Thoracic aorta (tissue), 2 donors: Measurements from ENCODE around the gene TNC. TPM values are rescaled to one million over a fixed set of nuclear protein-coding genes. Genes with fewer than 3 reads are reported as not detected.
"Not testable (repeated sequence)": the region's sequence is repeated elsewhere in the genome, so short reads cannot be mapped to it uniquely, and the experiment has no call there.

Experiments used
- ATAC-seq: fragments of 150-250 bp; one replicate; pipeline ENCODE4 v1.8.0; 2017; ENCODE audit warnings: low read depth; ENCODE audit not compliant: insufficient number of reproducible peaks, low FRiP score
- DNase-seq: peaks from one replicate; pipeline ENCODE4 v3.0.0-alpha.2; 2020; ENCODE audit warnings: low spot score
- H3K27ac ChIP-seq, 2 donors: fragments of 200-600 bp; sonication (generic); 1 replicate in 1 of 2; 2 replicates in 1 of 2; pipeline ENCODE4 v1.5.1; 2016; ENCODE audit warnings: mild to moderate bottlenecking in 2 of 2, moderate library complexity in 2 of 2
- H3K27me3 ChIP-seq: fragments of 200-600 bp; sonication (generic); replicated peaks from 2 replicates; pipeline ENCODE4 v1.6.0; 2016; ENCODE audit warnings: mild to moderate bottlenecking; ENCODE audit not compliant: insufficient read depth
- H3K36me3 ChIP-seq: fragments of 200-600 bp; sonication (generic); one replicate; pipeline ENCODE4 v1.5.1; 2016
- H3K4me1 ChIP-seq, 2 donors: fragments of 200-600 bp; sonication (generic); 1 replicate in 1 of 2; 2 replicates in 1 of 2; pipeline versions ENCODE4 v1.5.1 to v1.6.0; 2016; ENCODE audit warnings: low read depth in 2 of 2, mild to moderate bottlenecking in 1 of 2; ENCODE audit not compliant: control insufficient read depth in 1 of 2
- H3K4me3 ChIP-seq: fragments of 200-600 bp; sonication (generic); 2 replicates; pipeline ENCODE4 v1.5.1; 2016; ENCODE audit warnings: mild to moderate bottlenecking
- H3K9me3 ChIP-seq: fragments of 200-600 bp; sonication (generic); 2 replicates; pipeline ENCODE4 v1.5.1; 2016
- CTCF ChIP-seq: fragments of 200-600 bp; sonication (generic); IDR thresholded peaks from one replicate; pipeline ENCODE4 v1.5.1; 2019; ENCODE audit warnings: antibody characterized with exemption
- total RNA-seq, 2 donors: library from RNA; depleted of rRNA; stranded (reverse); fragments of >200 nt; gene quantifications; one replicate each; pipeline versions ENCODE4 v1.1.0 to v1.2.3, GENCODE V29; 2016

TNC gene
- total RNA-seq, 2 donors from 2014 or later = 87.1 to 243 TPM

GRCh38 chr9:115135821-115136778 is 18.1 kb upstream of the TNC start:
- Histone ChIP-seq H3K4me1 (no peaks in the 10 kb centered on the region), H3K9me3 (no peaks in the 10 kb centered on the region), H3K36me3 (no peaks in the 10 kb centered on the region), H3K27me3 (no peaks in the 10 kb centered on the region), H3K27ac (no peak overlapping the region), H3K4me3 (no peak overlapping the region)
- no peak for TF ChIP-seq CTCF
- DNase-seq = no peak
- ATAC-seq = no peak

DNA sequence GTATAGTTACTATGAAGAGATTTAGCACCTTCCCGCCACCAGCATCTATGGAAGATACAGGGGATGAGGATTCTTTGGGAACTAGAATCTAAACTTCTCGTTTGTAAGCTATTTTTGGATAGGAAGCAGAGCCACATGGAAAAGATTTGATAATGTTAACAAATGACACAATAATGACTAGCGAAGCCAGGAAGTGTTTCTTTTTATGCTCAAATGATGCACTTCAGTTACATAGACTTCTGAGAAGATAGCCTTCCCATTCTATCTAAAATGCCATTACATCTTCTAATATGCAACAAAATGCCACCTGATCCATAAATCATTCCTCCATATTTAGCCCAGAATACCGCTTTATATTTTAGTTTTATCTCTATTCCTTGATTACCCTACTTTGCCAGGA is 17.0 kb upstream of the TNC start:
- ATAC-seq = no peak
- no peak overlapping the region for H3K27ac ChIP-seq
- H3K9me3 ChIP-seq = no peaks in the 10 kb centered on the region
- DNase-seq = no peak
- no peak overlapping the region for H3K4me3 ChIP-seq
- no peaks in the 10 kb centered on the region for H3K27me3 ChIP-seq
- TF ChIP-seq CTCF = no peak
- H3K36me3 ChIP-seq = no peaks in the 10 kb centered on the region
- H3K4me1 ChIP-seq = no peaks in the 10 kb centered on the region

DNA sequence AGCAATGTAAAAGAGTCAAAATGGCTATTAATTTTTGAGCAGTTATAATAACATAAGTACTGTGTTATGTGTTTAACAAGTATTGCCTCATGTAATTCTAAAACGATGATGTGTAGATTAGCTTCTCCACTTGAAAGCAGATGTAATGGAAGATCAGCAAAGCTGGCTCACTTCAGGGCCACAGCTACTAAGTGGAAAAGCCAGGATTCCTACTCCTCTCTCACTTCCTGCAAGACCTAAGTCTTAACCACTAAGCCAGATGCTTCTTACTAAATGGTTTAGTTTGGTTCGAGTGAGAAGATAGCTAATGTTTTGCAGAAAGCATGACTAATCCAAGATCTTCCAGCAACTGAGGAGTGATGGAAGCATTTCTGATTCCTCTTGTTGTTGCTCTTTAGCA is 15.7 kb upstream of the TNC start:
- DNase-seq (no peak), ATAC-seq (no peak)
- H3K27me3 ChIP-seq = no peaks in the 10 kb centered on the region
- H3K27ac ChIP-seq = no peak overlapping the region
- no peak overlapping the region for H3K4me3 ChIP-seq
- H3K9me3 ChIP-seq = no peaks in the 10 kb centered on the region
- TF ChIP-seq CTCF = no peak
- no peaks in the 10 kb centered on the region for H3K4me1 ChIP-seq
- no peaks in the 10 kb centered on the region for H3K36me3 ChIP-seq

DNA sequence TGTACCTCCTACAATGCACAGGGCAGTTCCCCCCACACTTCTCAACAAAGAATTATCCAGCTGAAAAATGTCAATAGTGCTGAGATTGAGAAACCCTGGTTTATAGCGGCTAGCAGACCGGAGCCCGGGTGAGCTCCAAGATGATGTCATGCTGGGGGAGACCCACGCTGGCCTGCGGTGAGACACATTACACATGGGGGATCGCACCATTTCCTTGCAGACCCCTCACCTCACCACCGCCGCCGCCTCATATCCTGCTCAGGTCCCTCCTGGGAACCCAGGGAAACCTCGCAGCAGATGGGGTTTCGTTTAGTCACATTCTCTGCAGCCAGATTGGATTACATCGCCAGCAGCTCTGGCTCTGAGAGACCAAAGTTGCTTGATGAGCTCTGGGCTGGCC is 14.7 kb upstream of the TNC start:
- DNase-seq = no peak
- no peaks in the 10 kb centered on the region for H3K27me3 ChIP-seq
- H3K9me3 ChIP-seq = no peaks in the 10 kb centered on the region
- H3K36me3 ChIP-seq = no peaks in the 10 kb centered on the region
- H3K4me1 ChIP-seq = no peaks in the 10 kb centered on the region
- no peak overlapping the region for H3K27ac ChIP-seq
- TF ChIP-seq CTCF = no peak
- H3K4me3 ChIP-seq = no peak overlapping the region
- ATAC-seq = no peak

DNA sequence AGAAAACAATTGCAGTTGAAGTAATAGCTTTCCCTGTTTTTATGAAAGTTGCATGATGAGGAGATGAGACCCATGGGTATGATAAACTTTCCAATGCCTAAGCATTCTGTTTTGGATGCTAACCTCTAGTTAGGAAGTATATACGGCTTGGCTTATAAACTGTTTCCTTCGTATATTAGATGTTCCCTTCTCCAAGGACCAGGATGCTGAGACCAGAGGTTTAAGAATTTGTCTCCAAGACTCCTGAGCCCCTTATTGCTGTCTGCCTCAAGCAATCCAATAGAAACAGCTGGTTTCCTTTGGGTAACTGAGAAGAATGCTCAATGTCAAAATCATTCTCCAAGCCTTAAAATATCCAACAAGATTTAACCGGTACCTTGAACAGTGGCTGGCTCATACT is 12.2 kb upstream of the TNC start:
- Histone ChIP-seq H3K4me3 (no peak overlapping the region), H3K4me1 (no peaks in the 10 kb centered on the region), H3K27ac (no peak overlapping the region), H3K36me3 (no peaks in the 10 kb centered on the region), H3K9me3 (no peaks in the 10 kb centered on the region), H3K27me3 (no peaks in the 10 kb centered on the region)
- no peak for ATAC-seq
- no peak for TF ChIP-seq CTCF
- DNase-seq = no peak

DNA sequence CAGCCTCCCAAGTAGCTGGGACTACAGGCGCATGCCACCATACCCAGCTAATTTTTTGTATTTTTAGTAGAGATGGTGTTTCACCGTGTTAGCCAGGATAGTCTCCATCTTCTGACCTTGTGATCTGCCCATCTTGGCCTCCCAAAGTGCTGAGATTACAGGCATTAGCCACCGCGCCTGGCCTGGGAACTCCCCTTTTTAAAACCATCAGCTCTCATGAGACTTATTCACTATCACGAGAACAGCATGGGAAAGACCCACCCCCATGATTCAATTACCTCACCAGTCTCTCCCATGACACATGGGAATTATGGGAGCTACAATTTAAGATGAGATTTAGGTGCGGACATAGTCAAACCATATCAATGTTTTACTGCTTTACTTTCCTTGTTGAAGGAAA is 10.8 kb upstream of the TNC start:
- not testable (repeated sequence) for H3K4me3 ChIP-seq, DNase-seq, H3K9me3 ChIP-seq, ATAC-seq, H3K36me3 ChIP-seq, H3K27me3 ChIP-seq, H3K27ac ChIP-seq, H3K4me1 ChIP-seq
